H9 (cell line): Measurements from ENCODE around the gene UBAC2. TPM values are rescaled to one million over a fixed set of nuclear protein-coding genes. Genes with fewer than 3 reads are reported as not detected.
"Not testable (repeated sequence)": the region's sequence is repeated elsewhere in the genome, so short reads cannot be mapped to it uniquely, and the experiment has no call there.

Source experiments
- DNase-seq: peaks from one replicate; pipeline ENCODE4 v3.0.0-alpha.2; 2017
- H2AFZ ChIP-seq: one replicate; pipeline ENCODE4 v1.6.1; 2013; ENCODE audit warnings: mild to moderate bottlenecking, low read length, control low read depth, moderate library complexity
- H2AK5ac ChIP-seq: 2 replicates; pipeline ENCODE4 v1.6.1; 2013; ENCODE audit warnings: low read length, control low read depth, mixed read lengths; ENCODE audit not compliant: insufficient read length
- H2BK120ac ChIP-seq: one replicate; pipeline ENCODE4 v1.6.1; 2013; ENCODE audit warnings: low read depth, mild to moderate bottlenecking, low read length, control low read depth, inconsistent platforms; ENCODE audit not compliant: poor library complexity, severe bottlenecking
- H2BK12ac ChIP-seq: 2 replicates; pipeline ENCODE4 v1.6.1; 2013; ENCODE audit warnings: low read length, control low read depth, mixed read lengths, low read depth; ENCODE audit not compliant: insufficient read length
- H2BK15ac ChIP-seq: 2 replicates; pipeline ENCODE4 v1.6.1; 2013; ENCODE audit warnings: low read depth, low read length, control low read depth
- H2BK20ac ChIP-seq: one replicate; pipeline ENCODE4 v1.6.1; 2013; ENCODE audit warnings: low read depth, mild to moderate bottlenecking, low read length, control low read depth, inconsistent platforms; ENCODE audit not compliant: poor library complexity, severe bottlenecking
- H2BK5ac ChIP-seq: 2 replicates; pipeline ENCODE4 v1.6.1; 2013; ENCODE audit warnings: low read length, control low read depth, mixed read lengths; ENCODE audit not compliant: insufficient read length
- H3K14ac ChIP-seq: 2 replicates; pipeline ENCODE4 v1.6.1; 2013; ENCODE audit warnings: low read length, control low read depth; ENCODE audit not compliant: insufficient read depth
- H3K18ac ChIP-seq: 2 replicates; pipeline ENCODE4 v1.6.1; 2013; ENCODE audit warnings: low read depth, mild to moderate bottlenecking, mixed read lengths, low read length, control low read depth; ENCODE audit not compliant: insufficient read length
- H3K23ac ChIP-seq: 2 replicates; pipeline ENCODE4 v1.6.1; 2013; ENCODE audit warnings: low read length, control low read depth, mixed read lengths, low read depth; ENCODE audit not compliant: insufficient read length
- H3K23me2 ChIP-seq: 2 replicates; pipeline ENCODE4 v1.6.1; 2013; ENCODE audit warnings: low read depth, mild to moderate bottlenecking, mixed read lengths, low read length, control low read depth; ENCODE audit not compliant: insufficient read length, poor library complexity, severe bottlenecking
- H3K27ac ChIP-seq: 2 replicates; pipeline ENCODE4 v1.5.1; 2013; ENCODE audit warnings: low read length, control low read depth, mixed read lengths, low read depth; ENCODE audit not compliant: insufficient read length
- H3K27me3 ChIP-seq: 2 replicates; pipeline ENCODE4 v1.6.1; 2013; ENCODE audit warnings: low read length, control low read depth, inconsistent platforms; ENCODE audit not compliant: insufficient read depth
- H3K4ac ChIP-seq: 2 replicates; pipeline ENCODE4 v1.6.1; 2013; ENCODE audit warnings: low read depth, mild to moderate bottlenecking, control low read depth, inconsistent platforms, low read length, moderate library complexity
- H3K4me1 ChIP-seq: 2 replicates; pipeline ENCODE4 v1.6.1; 2013; ENCODE audit warnings: low read length, control low read depth, inconsistent platforms; ENCODE audit not compliant: insufficient read depth
- H3K4me2 ChIP-seq: 2 replicates; pipeline ENCODE4 v1.6.1; 2013; ENCODE audit warnings: low read length, control low read depth, mixed read lengths; ENCODE audit not compliant: insufficient read length, insufficient read depth
- H3K56ac ChIP-seq: 2 replicates; pipeline ENCODE4 v1.6.1; 2013; ENCODE audit warnings: low read depth, mild to moderate bottlenecking, mixed read lengths, low read length, control low read depth; ENCODE audit not compliant: insufficient read length
- H3K79me1 ChIP-seq: 2 replicates; pipeline ENCODE4 v1.6.1; 2013; ENCODE audit warnings: low read depth, mild to moderate bottlenecking, moderate library complexity, low read length, control low read depth, inconsistent platforms; ENCODE audit not compliant: insufficient read depth, poor library complexity, severe bottlenecking
- H3K79me2 ChIP-seq: 2 replicates; pipeline ENCODE4 v1.6.1; 2013; ENCODE audit warnings: low read length, control low read depth, inconsistent platforms; ENCODE audit not compliant: insufficient read depth
- H3K9ac ChIP-seq: 2 replicates; pipeline ENCODE4 v1.6.1; 2013; ENCODE audit warnings: low read length, control low read depth, mixed read lengths; ENCODE audit not compliant: insufficient read length; ENCODE audit errors: extremely low read depth
- H3K9me3 ChIP-seq: one replicate; pipeline ENCODE4 v1.6.1; 2013; ENCODE audit warnings: low read depth, low read length, inconsistent platforms; ENCODE audit not compliant: control insufficient read depth
- H3T11ph ChIP-seq: one replicate; pipeline ENCODE4 v1.6.1; 2013; ENCODE audit warnings: mild to moderate bottlenecking, low read length, control low read depth, inconsistent platforms
- H4K20me1 ChIP-seq: one replicate; pipeline ENCODE4 v1.6.1; 2013; ENCODE audit not compliant: control insufficient read depth, insufficient read length, insufficient read depth
- H4K5ac ChIP-seq: 2 replicates; pipeline ENCODE4 v1.6.1; 2013; ENCODE audit warnings: low read depth, mild to moderate bottlenecking, mixed read lengths, low read length, control low read depth; ENCODE audit not compliant: insufficient read length
- H4K8ac ChIP-seq: replicated peaks from 2 replicates; pipeline ENCODE4 v1.6.1; 2013; ENCODE audit warnings: low read length, control low read depth, mixed read lengths, low read depth; ENCODE audit not compliant: insufficient read length
- H4K91ac ChIP-seq: 2 replicates; pipeline ENCODE4 v1.6.1; 2013; ENCODE audit warnings: low read depth, mild to moderate bottlenecking, moderate library complexity, mixed read lengths, low read length, control low read depth; ENCODE audit not compliant: insufficient read length
- H3K27ac Mint-ChIP-seq, 3 experiments: 2 replicates in 2 of 3; 3 replicates in 1 of 3; pipeline ENCODE4 v1.8.0; 2020 to 2021; ENCODE audit warnings: mixed read lengths in 3 of 3, mild to moderate bottlenecking in 1 of 3, moderate library complexity in 1 of 3
- H3K27me3 Mint-ChIP-seq: 2 replicates; pipeline ENCODE4 v1.8.0; 2021; ENCODE audit warnings: low read depth, mild to moderate bottlenecking, moderate library complexity, mixed read lengths
- H3K36me3 Mint-ChIP-seq, 3 experiments: 2 replicates in 2 of 3; 3 replicates in 1 of 3; pipeline ENCODE4 v1.8.0; 2020 to 2021; ENCODE audit warnings: low read depth in 3 of 3, mixed read lengths in 3 of 3; ENCODE audit not compliant: insufficient read depth in 1 of 3
- H3K4me1 Mint-ChIP-seq, 2 experiments: 2 replicates each; pipeline ENCODE4 v1.8.0; 2020; ENCODE audit warnings: mixed read lengths in 2 of 2
- H3K4me3 Mint-ChIP-seq, 2 experiments: 2 replicates in 1 of 2; 3 replicates in 1 of 2; pipeline ENCODE4 v1.8.0; 2020 to 2021; ENCODE audit warnings: mild to moderate bottlenecking in 2 of 2, mixed read lengths in 2 of 2, moderate library complexity in 1 of 2
- H3K9me3 Mint-ChIP-seq, 2 experiments: 2 replicates in 1 of 2; 3 replicates in 1 of 2; pipeline ENCODE4 v1.8.0; 2020; ENCODE audit warnings: mild to moderate bottlenecking in 2 of 2, mixed read lengths in 2 of 2, moderate library complexity in 1 of 2
- WGBS: extraction: QIAGEN DNeasy Blood & Tissue Kit; methylation state at CpG from one replicate; pipeline ENCODE4 v1.1.7; 2013; ENCODE audit warnings: missing lambda C conversion rate, low lambda C conversion rate, mixed read lengths; ENCODE audit not compliant: insufficient read length; ENCODE audit errors: extremely low coverage; 5-methylcytosine and 5-hydroxymethylcytosine counted together
- total RNA-seq: library from RNA; stranded (reverse); gene quantifications from 2 replicates; pipeline ENCODE4 v1.2.1, GENCODE V29; 2021
- TF ChIP-seq, protein P1 (sequence below): fragments of 200-600 bp; sonication (generic); conservative IDR thresholded peaks from 3 replicates; pipeline ENCODE4 v1.8.0; 2021; ENCODE audit warnings: antibody characterized with exemption, mild to moderate bottlenecking

Gene UBAC2
- total RNA-seq, 1 experiment from 2014 or later: 52.3 TPM

DNA sequence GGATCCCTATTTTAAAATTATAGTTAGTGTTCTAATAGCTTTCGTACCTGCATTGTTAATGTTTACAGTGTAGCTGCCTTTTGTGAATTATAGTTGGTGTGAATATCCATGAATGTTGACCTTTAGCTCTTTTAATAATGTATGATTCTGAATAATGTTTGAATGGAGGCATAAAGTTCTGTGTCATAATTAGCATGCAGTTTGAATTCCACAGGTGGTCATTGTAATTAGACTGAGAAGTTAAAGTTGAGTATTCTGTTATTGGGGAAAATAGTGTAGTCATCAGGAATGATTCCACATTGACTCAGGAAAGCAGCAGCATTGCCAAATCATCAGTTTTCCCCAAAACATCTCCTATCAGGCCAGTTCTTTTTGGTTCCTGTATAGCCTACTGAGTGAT is 45.4 kb downstream of the UBAC2 start:
- peaks cover 5 to 8% of the 10 kb centered on the region in 2 experiments for H3K9me3 Mint-ChIP-seq
- no peaks in the 10 kb centered on the region for H3K27me3 Mint-ChIP-seq
- no peak overlapping the region for H3K9ac ChIP-seq
- H2AFZ ChIP-seq: no peak overlapping the region
- no peak overlapping the region for H3K14ac ChIP-seq
- H3K18ac ChIP-seq: no peak overlapping the region
- H3K23ac ChIP-seq: no peak overlapping the region
- no peak overlapping the region for H4K8ac ChIP-seq
- no peaks in the 10 kb centered on the region for H3K9me3 ChIP-seq
- H3K4me2 ChIP-seq: no peak overlapping the region
- H3K79me1 ChIP-seq: no peaks in the 10 kb centered on the region
- no peak for DNase-seq
- H3K27ac ChIP-seq: no peak overlapping the region
- H3K79me2 ChIP-seq: no peaks in the 10 kb centered on the region
- H3K4me1 Mint-ChIP-seq: peaks cover 4 to 8% of the 10 kb centered on the region in 2 experiments
- H4K91ac ChIP-seq: no peak overlapping the region
- no peaks in the 10 kb centered on the region for H3K4me1 ChIP-seq
- no peak overlapping the region; a peak in 1 of 7 replicates for H3K27ac Mint-ChIP-seq
- no peak overlapping the region for H2BK15ac ChIP-seq
- no peak overlapping the region for H3K4me3 Mint-ChIP-seq
- no peak overlapping the region for H3K4ac ChIP-seq
- no peak overlapping the region for H2BK20ac ChIP-seq
- no peak overlapping the region for H4K5ac ChIP-seq
- H3K23me2 ChIP-seq: no peaks in the 10 kb centered on the region
- no peak overlapping the region for H2BK12ac ChIP-seq
- no peak overlapping the region for H2BK5ac ChIP-seq
- peaks cover 22 to 59% (median 56%) of the 10 kb centered on the region in 3 experiments for H3K36me3 Mint-ChIP-seq
- H3T11ph ChIP-seq: no peak overlapping the region
- whole genome bisulfite sequencing: no CpG with 5 or more reads among the region's 1 CpG
- H3K27me3 ChIP-seq: no peaks in the 10 kb centered on the region
- no peak overlapping the region for H2BK120ac ChIP-seq
- H2AK5ac ChIP-seq: no peak overlapping the region
- no peak overlapping the region for H3K56ac ChIP-seq
- TF ChIP-seq, protein P1, sequence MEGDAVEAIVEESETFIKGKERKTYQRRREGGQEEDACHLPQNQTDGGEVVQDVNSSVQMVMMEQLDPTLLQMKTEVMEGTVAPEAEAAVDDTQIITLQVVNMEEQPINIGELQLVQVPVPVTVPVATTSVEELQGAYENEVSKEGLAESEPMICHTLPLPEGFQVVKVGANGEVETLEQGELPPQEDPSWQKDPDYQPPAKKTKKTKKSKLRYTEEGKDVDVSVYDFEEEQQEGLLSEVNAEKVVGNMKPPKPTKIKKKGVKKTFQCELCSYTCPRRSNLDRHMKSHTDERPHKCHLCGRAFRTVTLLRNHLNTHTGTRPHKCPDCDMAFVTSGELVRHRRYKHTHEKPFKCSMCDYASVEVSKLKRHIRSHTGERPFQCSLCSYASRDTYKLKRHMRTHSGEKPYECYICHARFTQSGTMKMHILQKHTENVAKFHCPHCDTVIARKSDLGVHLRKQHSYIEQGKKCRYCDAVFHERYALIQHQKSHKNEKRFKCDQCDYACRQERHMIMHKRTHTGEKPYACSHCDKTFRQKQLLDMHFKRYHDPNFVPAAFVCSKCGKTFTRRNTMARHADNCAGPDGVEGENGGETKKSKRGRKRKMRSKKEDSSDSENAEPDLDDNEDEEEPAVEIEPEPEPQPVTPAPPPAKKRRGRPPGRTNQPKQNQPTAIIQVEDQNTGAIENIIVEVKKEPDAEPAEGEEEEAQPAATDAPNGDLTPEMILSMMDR: no peak
- no peaks in the 10 kb centered on the region for H4K20me1 ChIP-seq

DNA sequence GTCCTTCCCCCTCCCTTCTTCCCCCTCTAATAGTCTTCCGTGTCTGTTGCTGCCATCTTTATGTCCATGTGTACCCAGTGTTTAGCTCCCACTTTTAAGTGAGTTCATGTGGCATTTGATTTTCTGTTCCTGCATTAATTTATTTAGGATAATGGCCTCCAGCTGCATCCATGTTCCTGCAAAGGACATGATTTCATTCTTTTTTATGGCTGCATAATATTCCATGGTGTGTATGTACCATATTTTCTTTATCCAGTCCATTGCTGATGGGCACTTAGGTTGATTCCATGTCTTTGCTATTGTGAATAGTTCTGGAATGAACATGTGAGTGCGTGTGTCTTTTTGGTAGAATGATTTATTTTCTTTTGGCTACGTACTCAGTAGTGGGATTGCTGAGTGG is 48.5 kb downstream of the UBAC2 start:
- H2BK5ac ChIP-seq, H3K4me1 ChIP-seq, H4K20me1 ChIP-seq, H3K56ac ChIP-seq, H3K4me3 Mint-ChIP-seq, H3K23me2 ChIP-seq, H3K9me3 ChIP-seq, H3K9me3 Mint-ChIP-seq, H4K8ac ChIP-seq, H3K27ac Mint-ChIP-seq, H2BK120ac ChIP-seq, H2BK20ac ChIP-seq, H3K79me2 ChIP-seq, H2AK5ac ChIP-seq, H4K91ac ChIP-seq, H3T11ph ChIP-seq, H3K18ac ChIP-seq, H3K14ac ChIP-seq, H4K5ac ChIP-seq, H2BK15ac ChIP-seq, H3K27ac ChIP-seq, H2AFZ ChIP-seq, H3K27me3 ChIP-seq, H3K23ac ChIP-seq, H3K4ac ChIP-seq, H2BK12ac ChIP-seq, H3K9ac ChIP-seq, DNase-seq, H3K27me3 Mint-ChIP-seq, H3K79me1 ChIP-seq, H3K4me2 ChIP-seq: not testable (repeated sequence)
- Mint-ChIP-seq H3K4me1 (peaks cover 12 to 18% of the 10 kb centered on the region in 2 experiments), H3K36me3 (peaks cover 11 to 41% (median 39%) of the 10 kb centered on the region in 3 experiments)
- WGBS: no CpG with 5 or more reads among the region's 3 CpGs
